Neural cell (in vitro differentiated cells): ENCODE measurements around the gene KRT3.

ENCODE experiments used
- EP300 ChIP-seq: fragments of 450-650 bp; conservative IDR thresholded peaks from 2 replicates; pipeline ENCODE4 v1.6.1; 2014; ENCODE audit warnings: antibody characterized with exemption, mild to moderate bottlenecking, moderate library complexity; ENCODE audit not compliant: poor library complexity, severe bottlenecking
- POLR2AphosphoS5 ChIP-seq: IDR thresholded peaks from 2 replicates; pipeline ENCODE4 v1.6.1; 2012
- TF ChIP-seq, protein P1 (sequence below): fragments of 450-650 bp; IDR thresholded peaks from 2 replicates; pipeline ENCODE4 v1.5.1; 2014; ENCODE audit warnings: antibody characterized with exemption, mild to moderate bottlenecking, moderate library complexity; ENCODE audit not compliant: poor library complexity, severe bottlenecking

DNA sequence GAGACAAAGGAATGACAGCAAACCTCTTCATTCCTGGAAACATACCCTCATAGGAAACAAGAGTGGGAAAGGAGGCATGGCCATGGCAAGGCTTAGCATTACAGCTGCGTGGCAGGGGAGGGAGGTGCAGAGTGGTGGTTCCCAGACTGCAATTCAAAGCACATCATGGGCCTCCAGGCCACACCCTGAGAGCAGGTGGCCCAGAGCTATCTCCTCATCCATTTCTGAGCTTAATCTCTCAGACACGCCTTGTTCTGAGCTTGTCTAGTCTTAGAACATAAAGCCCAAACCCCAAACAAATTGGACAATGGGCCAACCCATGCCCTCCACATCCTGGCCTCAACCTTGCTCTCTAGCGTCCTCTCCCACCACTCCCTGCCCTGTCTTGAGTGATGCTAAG is 5.9 kb upstream of the KRT3 start:
- TF ChIP-seq EP300 (no peak), POLR2AphosphoS5 (no peak)
- TF ChIP-seq, protein P1, sequence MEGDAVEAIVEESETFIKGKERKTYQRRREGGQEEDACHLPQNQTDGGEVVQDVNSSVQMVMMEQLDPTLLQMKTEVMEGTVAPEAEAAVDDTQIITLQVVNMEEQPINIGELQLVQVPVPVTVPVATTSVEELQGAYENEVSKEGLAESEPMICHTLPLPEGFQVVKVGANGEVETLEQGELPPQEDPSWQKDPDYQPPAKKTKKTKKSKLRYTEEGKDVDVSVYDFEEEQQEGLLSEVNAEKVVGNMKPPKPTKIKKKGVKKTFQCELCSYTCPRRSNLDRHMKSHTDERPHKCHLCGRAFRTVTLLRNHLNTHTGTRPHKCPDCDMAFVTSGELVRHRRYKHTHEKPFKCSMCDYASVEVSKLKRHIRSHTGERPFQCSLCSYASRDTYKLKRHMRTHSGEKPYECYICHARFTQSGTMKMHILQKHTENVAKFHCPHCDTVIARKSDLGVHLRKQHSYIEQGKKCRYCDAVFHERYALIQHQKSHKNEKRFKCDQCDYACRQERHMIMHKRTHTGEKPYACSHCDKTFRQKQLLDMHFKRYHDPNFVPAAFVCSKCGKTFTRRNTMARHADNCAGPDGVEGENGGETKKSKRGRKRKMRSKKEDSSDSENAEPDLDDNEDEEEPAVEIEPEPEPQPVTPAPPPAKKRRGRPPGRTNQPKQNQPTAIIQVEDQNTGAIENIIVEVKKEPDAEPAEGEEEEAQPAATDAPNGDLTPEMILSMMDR, result no peak
